ENCODE data around the gene BCAN. TPM values are rescaled to one million over a fixed set of nuclear protein-coding genes. Genes with fewer than 3 reads are reported as not detected.
A peak's percentile ranks its signal among the peaks of the same experiment; 100 is the strongest.

Gene BCAN
- total RNA-seq, 1 experiment from 2014 or later: 1.2 TPM

DNA sequence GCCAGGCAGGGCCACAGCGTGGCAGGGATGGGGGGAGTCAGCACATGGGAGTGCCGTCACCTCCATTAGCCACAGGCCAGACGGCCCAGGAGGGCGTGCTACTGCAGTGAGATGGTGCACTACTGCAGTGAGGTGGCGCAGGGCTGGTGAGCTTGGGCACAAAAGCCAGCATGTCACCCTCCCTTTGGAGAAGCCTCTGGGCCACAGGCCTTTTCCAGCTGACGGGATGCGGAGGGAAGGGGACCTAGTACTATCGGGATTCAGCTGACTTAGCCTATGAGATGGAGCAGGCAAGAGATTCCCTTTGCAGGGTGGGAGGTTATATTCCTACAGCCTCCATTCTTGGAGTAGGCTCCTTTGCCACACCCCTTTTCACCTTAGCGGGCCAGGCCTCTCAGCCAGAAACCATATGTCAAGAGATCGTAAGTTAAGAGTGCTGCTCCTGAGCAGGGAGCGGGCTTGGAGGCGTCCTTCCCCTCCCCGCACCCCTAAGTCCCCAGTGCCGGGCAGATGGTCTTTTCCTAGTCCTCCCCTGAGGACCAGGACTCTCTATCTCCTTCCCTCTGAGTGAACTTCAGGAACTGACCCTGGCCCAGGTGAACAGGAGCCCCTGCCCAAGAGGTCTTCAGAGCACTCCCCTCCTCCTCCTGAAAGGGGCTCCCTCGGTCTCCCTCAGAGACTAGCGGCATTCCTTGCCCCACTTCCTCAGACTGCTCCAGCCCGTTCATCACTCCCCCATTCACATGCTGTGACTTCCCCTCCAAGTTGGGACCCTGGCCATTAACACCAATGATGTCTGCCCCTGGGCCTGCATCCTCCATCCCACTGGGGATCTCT is 27.1 kb downstream of the BCAN start:
- Histone ChIP-seq H3K4me1 (ENCODE audit: insufficient read depth, low read length) (peaks cover 26% of the 10 kb centered on the region; the same call in 1 of the 2 replicates), H2AFZ (ENCODE audit: low read length) (no peak overlapping the region), H3K14ac (ENCODE audit: insufficient read depth, low read length) (no peak overlapping the region), H2BK120ac (ENCODE audit: low read depth, low read length, poor library complexity, severe bottlenecking) (no peak overlapping the region), H3K23ac (ENCODE audit: insufficient read length, low read depth, low read length) (no peak overlapping the region), H3K27ac (ENCODE audit: insufficient read length, low read depth, low read length) (no peak overlapping the region), H2BK15ac (ENCODE audit: low read depth, low read length) (no peak overlapping the region), H3K18ac (ENCODE audit: insufficient read length, low read depth, low read length) (no peak overlapping the region), H2BK5ac (ENCODE audit: insufficient read length, low read length) (no peak overlapping the region), H3K56ac (ENCODE audit: insufficient read length, low read depth, low read length) (no peak overlapping the region), H3K23me2 (ENCODE audit: insufficient read length, low read depth, low read length, poor library complexity, severe bottlenecking) (no peaks in the 10 kb centered on the region), H3K4ac (ENCODE audit: low read depth, low read length) (no peak overlapping the region), H3K27me3 (ENCODE audit: insufficient read depth, low read length) (no peaks in the 10 kb centered on the region), H3K9ac (ENCODE audit: extremely low read depth, insufficient read length, low read length) (no peak overlapping the region), H2AK5ac (ENCODE audit: insufficient read length, low read length) (no peak overlapping the region), H3K9me3 (ENCODE audit: control insufficient read depth, low read depth, low read length) (no peaks in the 10 kb centered on the region), H4K91ac (ENCODE audit: insufficient read length, low read depth, low read length) (no peak overlapping the region), H4K20me1 (ENCODE audit: control insufficient read depth, insufficient read depth, insufficient read length) (no peaks in the 10 kb centered on the region), H3T11ph (ENCODE audit: low read length) (no peak overlapping the region), H3K79me2 (ENCODE audit: insufficient read depth, low read length) (no peaks in the 10 kb centered on the region), H3K4me2 (ENCODE audit: insufficient read depth, insufficient read length, low read length) (no peak overlapping the region), H3K79me1 (ENCODE audit: insufficient read depth, low read depth, low read length, poor library complexity, severe bottlenecking) (peaks cover 8% of the 10 kb centered on the region), H2BK20ac (ENCODE audit: low read depth, low read length, poor library complexity, severe bottlenecking) (no peak overlapping the region), H4K8ac (replicated peaks; ENCODE audit: insufficient read length, low read depth, low read length) (no peak overlapping the region), H2BK12ac (ENCODE audit: insufficient read length, low read depth, low read length) (no peak overlapping the region), H4K5ac (ENCODE audit: insufficient read length, low read depth, low read length) (no peak overlapping the region)
- DNase-seq: peak; percentile 81
- Mint-ChIP-seq H3K4me1 (peaks cover 83 to 95% of the 10 kb centered on the region in 2 experiments), H3K27me3 (ENCODE audit: low read depth) (peaks cover 5% of the 10 kb centered on the region; the same call in 1 of the 2 replicates), H3K4me3 (peak overlapping the region in 1 of 2 experiments; percentile 43; a peak in 2 of 5 replicates), H3K27ac (peak overlapping the region; percentile 79 to 93 (median 85)), H3K36me3 (ENCODE audit: insufficient read depth in 1 of 3, low read depth in 3 of 3) (peaks cover 26 to 32% (median 29%) of the 10 kb centered on the region in 3 experiments), H3K9me3 (peaks cover 2 to 3% of the 10 kb centered on the region in 2 experiments; a peak in 3 of 5 replicates)
- TF ChIP-seq, protein P1, sequence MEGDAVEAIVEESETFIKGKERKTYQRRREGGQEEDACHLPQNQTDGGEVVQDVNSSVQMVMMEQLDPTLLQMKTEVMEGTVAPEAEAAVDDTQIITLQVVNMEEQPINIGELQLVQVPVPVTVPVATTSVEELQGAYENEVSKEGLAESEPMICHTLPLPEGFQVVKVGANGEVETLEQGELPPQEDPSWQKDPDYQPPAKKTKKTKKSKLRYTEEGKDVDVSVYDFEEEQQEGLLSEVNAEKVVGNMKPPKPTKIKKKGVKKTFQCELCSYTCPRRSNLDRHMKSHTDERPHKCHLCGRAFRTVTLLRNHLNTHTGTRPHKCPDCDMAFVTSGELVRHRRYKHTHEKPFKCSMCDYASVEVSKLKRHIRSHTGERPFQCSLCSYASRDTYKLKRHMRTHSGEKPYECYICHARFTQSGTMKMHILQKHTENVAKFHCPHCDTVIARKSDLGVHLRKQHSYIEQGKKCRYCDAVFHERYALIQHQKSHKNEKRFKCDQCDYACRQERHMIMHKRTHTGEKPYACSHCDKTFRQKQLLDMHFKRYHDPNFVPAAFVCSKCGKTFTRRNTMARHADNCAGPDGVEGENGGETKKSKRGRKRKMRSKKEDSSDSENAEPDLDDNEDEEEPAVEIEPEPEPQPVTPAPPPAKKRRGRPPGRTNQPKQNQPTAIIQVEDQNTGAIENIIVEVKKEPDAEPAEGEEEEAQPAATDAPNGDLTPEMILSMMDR (conservative IDR thresholded peaks at IDR 0.05): no peak
- WGBS (ENCODE audit: extremely low coverage, insufficient read length, low lambda C conversion rate): no CpG with 5 or more reads among the region's 17 CpGs
